H9 (cell line): ENCODE data around the gene ROPN1L. TPM values are rescaled to one million over a fixed set of nuclear protein-coding genes. Genes with fewer than 3 reads are reported as not detected.

ENCODE experiments used
- DNase-seq: peaks from one replicate; pipeline ENCODE4 v3.0.0-alpha.2; 2017
- H2AFZ ChIP-seq: one replicate; pipeline ENCODE4 v1.6.1; 2013; ENCODE audit warnings: mild to moderate bottlenecking, low read length, control low read depth, moderate library complexity
- H2AK5ac ChIP-seq: 2 replicates; pipeline ENCODE4 v1.6.1; 2013; ENCODE audit warnings: low read length, control low read depth, mixed read lengths; ENCODE audit not compliant: insufficient read length
- H2BK120ac ChIP-seq: one replicate; pipeline ENCODE4 v1.6.1; 2013; ENCODE audit warnings: low read depth, mild to moderate bottlenecking, low read length, control low read depth, inconsistent platforms; ENCODE audit not compliant: poor library complexity, severe bottlenecking
- H2BK12ac ChIP-seq: 2 replicates; pipeline ENCODE4 v1.6.1; 2013; ENCODE audit warnings: low read length, control low read depth, mixed read lengths, low read depth; ENCODE audit not compliant: insufficient read length
- H2BK15ac ChIP-seq: 2 replicates; pipeline ENCODE4 v1.6.1; 2013; ENCODE audit warnings: low read depth, low read length, control low read depth
- H2BK20ac ChIP-seq: one replicate; pipeline ENCODE4 v1.6.1; 2013; ENCODE audit warnings: low read depth, mild to moderate bottlenecking, low read length, control low read depth, inconsistent platforms; ENCODE audit not compliant: poor library complexity, severe bottlenecking
- H2BK5ac ChIP-seq: 2 replicates; pipeline ENCODE4 v1.6.1; 2013; ENCODE audit warnings: low read length, control low read depth, mixed read lengths; ENCODE audit not compliant: insufficient read length
- H3K14ac ChIP-seq: 2 replicates; pipeline ENCODE4 v1.6.1; 2013; ENCODE audit warnings: low read length, control low read depth; ENCODE audit not compliant: insufficient read depth
- H3K18ac ChIP-seq: 2 replicates; pipeline ENCODE4 v1.6.1; 2013; ENCODE audit warnings: low read depth, mild to moderate bottlenecking, mixed read lengths, low read length, control low read depth; ENCODE audit not compliant: insufficient read length
- H3K23ac ChIP-seq: 2 replicates; pipeline ENCODE4 v1.6.1; 2013; ENCODE audit warnings: low read length, control low read depth, mixed read lengths, low read depth; ENCODE audit not compliant: insufficient read length
- H3K23me2 ChIP-seq: 2 replicates; pipeline ENCODE4 v1.6.1; 2013; ENCODE audit warnings: low read depth, mild to moderate bottlenecking, mixed read lengths, low read length, control low read depth; ENCODE audit not compliant: insufficient read length, poor library complexity, severe bottlenecking
- H3K27ac ChIP-seq: 2 replicates; pipeline ENCODE4 v1.5.1; 2013; ENCODE audit warnings: low read length, control low read depth, mixed read lengths, low read depth; ENCODE audit not compliant: insufficient read length
- H3K27me3 ChIP-seq: 2 replicates; pipeline ENCODE4 v1.6.1; 2013; ENCODE audit warnings: low read length, control low read depth, inconsistent platforms; ENCODE audit not compliant: insufficient read depth
- H3K4ac ChIP-seq: 2 replicates; pipeline ENCODE4 v1.6.1; 2013; ENCODE audit warnings: low read depth, mild to moderate bottlenecking, control low read depth, inconsistent platforms, low read length, moderate library complexity
- H3K4me1 ChIP-seq: 2 replicates; pipeline ENCODE4 v1.6.1; 2013; ENCODE audit warnings: low read length, control low read depth, inconsistent platforms; ENCODE audit not compliant: insufficient read depth
- H3K4me2 ChIP-seq: 2 replicates; pipeline ENCODE4 v1.6.1; 2013; ENCODE audit warnings: low read length, control low read depth, mixed read lengths; ENCODE audit not compliant: insufficient read length, insufficient read depth
- H3K56ac ChIP-seq: 2 replicates; pipeline ENCODE4 v1.6.1; 2013; ENCODE audit warnings: low read depth, mild to moderate bottlenecking, mixed read lengths, low read length, control low read depth; ENCODE audit not compliant: insufficient read length
- H3K79me1 ChIP-seq: 2 replicates; pipeline ENCODE4 v1.6.1; 2013; ENCODE audit warnings: low read depth, mild to moderate bottlenecking, moderate library complexity, low read length, control low read depth, inconsistent platforms; ENCODE audit not compliant: insufficient read depth, poor library complexity, severe bottlenecking
- H3K79me2 ChIP-seq: 2 replicates; pipeline ENCODE4 v1.6.1; 2013; ENCODE audit warnings: low read length, control low read depth, inconsistent platforms; ENCODE audit not compliant: insufficient read depth
- H3K9ac ChIP-seq: 2 replicates; pipeline ENCODE4 v1.6.1; 2013; ENCODE audit warnings: low read length, control low read depth, mixed read lengths; ENCODE audit not compliant: insufficient read length; ENCODE audit errors: extremely low read depth
- H3K9me3 ChIP-seq: one replicate; pipeline ENCODE4 v1.6.1; 2013; ENCODE audit warnings: low read depth, low read length, inconsistent platforms; ENCODE audit not compliant: control insufficient read depth
- H3T11ph ChIP-seq: one replicate; pipeline ENCODE4 v1.6.1; 2013; ENCODE audit warnings: mild to moderate bottlenecking, low read length, control low read depth, inconsistent platforms
- H4K20me1 ChIP-seq: one replicate; pipeline ENCODE4 v1.6.1; 2013; ENCODE audit not compliant: control insufficient read depth, insufficient read length, insufficient read depth
- H4K5ac ChIP-seq: 2 replicates; pipeline ENCODE4 v1.6.1; 2013; ENCODE audit warnings: low read depth, mild to moderate bottlenecking, mixed read lengths, low read length, control low read depth; ENCODE audit not compliant: insufficient read length
- H4K8ac ChIP-seq: replicated peaks from 2 replicates; pipeline ENCODE4 v1.6.1; 2013; ENCODE audit warnings: low read length, control low read depth, mixed read lengths, low read depth; ENCODE audit not compliant: insufficient read length
- H4K91ac ChIP-seq: 2 replicates; pipeline ENCODE4 v1.6.1; 2013; ENCODE audit warnings: low read depth, mild to moderate bottlenecking, moderate library complexity, mixed read lengths, low read length, control low read depth; ENCODE audit not compliant: insufficient read length
- H3K27ac Mint-ChIP-seq, 3 experiments: 2 replicates in 2 of 3; 3 replicates in 1 of 3; pipeline ENCODE4 v1.8.0; 2020 to 2021; ENCODE audit warnings: mixed read lengths in 3 of 3, mild to moderate bottlenecking in 1 of 3, moderate library complexity in 1 of 3
- H3K27me3 Mint-ChIP-seq: 2 replicates; pipeline ENCODE4 v1.8.0; 2021; ENCODE audit warnings: low read depth, mild to moderate bottlenecking, moderate library complexity, mixed read lengths
- H3K36me3 Mint-ChIP-seq, 3 experiments: 2 replicates in 2 of 3; 3 replicates in 1 of 3; pipeline ENCODE4 v1.8.0; 2020 to 2021; ENCODE audit warnings: low read depth in 3 of 3, mixed read lengths in 3 of 3; ENCODE audit not compliant: insufficient read depth in 1 of 3
- H3K4me1 Mint-ChIP-seq, 2 experiments: 2 replicates each; pipeline ENCODE4 v1.8.0; 2020; ENCODE audit warnings: mixed read lengths in 2 of 2
- H3K4me3 Mint-ChIP-seq, 2 experiments: 2 replicates in 1 of 2; 3 replicates in 1 of 2; pipeline ENCODE4 v1.8.0; 2020 to 2021; ENCODE audit warnings: mild to moderate bottlenecking in 2 of 2, mixed read lengths in 2 of 2, moderate library complexity in 1 of 2
- H3K9me3 Mint-ChIP-seq, 2 experiments: 2 replicates in 1 of 2; 3 replicates in 1 of 2; pipeline ENCODE4 v1.8.0; 2020; ENCODE audit warnings: mild to moderate bottlenecking in 2 of 2, mixed read lengths in 2 of 2, moderate library complexity in 1 of 2
- CTCF ChIP-seq: fragments of 200-600 bp; sonication (generic); conservative IDR thresholded peaks from 3 replicates; pipeline ENCODE4 v1.8.0; 2021; ENCODE audit warnings: antibody characterized with exemption, mild to moderate bottlenecking
- WGBS: extraction: QIAGEN DNeasy Blood & Tissue Kit; methylation state at CpG from one replicate; pipeline ENCODE4 v1.1.7; 2013; ENCODE audit warnings: missing lambda C conversion rate, low lambda C conversion rate, mixed read lengths; ENCODE audit not compliant: insufficient read length; ENCODE audit errors: extremely low coverage; 5-methylcytosine and 5-hydroxymethylcytosine counted together
- total RNA-seq: library from RNA; stranded (reverse); gene quantifications from 2 replicates; pipeline ENCODE4 v1.2.1, GENCODE V29; 2021

The ROPN1L gene
- total RNA-seq, 1 experiment from 2014 or later: 0.37 TPM

GRCh38 chr5:10499066-10499465 lies 57.4 kb downstream of the ROPN1L start:
- H4K8ac ChIP-seq: no peak overlapping the region
- no peak overlapping the region for H3K27ac ChIP-seq
- no peak overlapping the region for H2AK5ac ChIP-seq
- H3T11ph ChIP-seq: no peak overlapping the region
- no peak overlapping the region for H2AFZ ChIP-seq
- no peaks in the 10 kb centered on the region for H3K23me2 ChIP-seq
- no CpG with 5 or more reads among the region's 9 CpGs for WGBS
- no peaks in the 10 kb centered on the region for H3K79me1 ChIP-seq
- no peak overlapping the region for H3K4ac ChIP-seq
- H3K27me3 Mint-ChIP-seq: peaks cover 4% of the 10 kb centered on the region
- H3K27me3 ChIP-seq: no peaks in the 10 kb centered on the region
- DNase-seq: no peak
- H2BK20ac ChIP-seq: no peak overlapping the region
- H2BK15ac ChIP-seq: no peak overlapping the region
- H3K4me1 ChIP-seq: no peaks in the 10 kb centered on the region
- H4K20me1 ChIP-seq: no peaks in the 10 kb centered on the region
- H2BK120ac ChIP-seq: no peak overlapping the region
- no peak overlapping the region for H3K4me2 ChIP-seq
- H3K14ac ChIP-seq: no peak overlapping the region
- no peaks in the 10 kb centered on the region for H3K9me3 ChIP-seq
- H2BK12ac ChIP-seq: no peak overlapping the region
- peaks cover 9 to 12% (median 10%) of the 10 kb centered on the region in 3 experiments; a peak in 6 of 7 replicates for H3K36me3 Mint-ChIP-seq
- H2BK5ac ChIP-seq: no peak overlapping the region
- no peak overlapping the region for H4K5ac ChIP-seq
- no peak for TF ChIP-seq CTCF
- no peaks in the 10 kb centered on the region for H3K79me2 ChIP-seq
- H3K56ac ChIP-seq: no peak overlapping the region
- H3K9ac ChIP-seq: no peak overlapping the region
- peaks cover 13 to 17% of the 10 kb centered on the region in 2 experiments for H3K9me3 Mint-ChIP-seq
- H3K27ac Mint-ChIP-seq: peak overlapping the region in 1 of 3 experiments; percentile 35; a peak in 1 of 7 replicates
- no peak overlapping the region for H4K91ac ChIP-seq
- H3K4me1 Mint-ChIP-seq: peaks cover 5 to 15% of the 10 kb centered on the region in 2 experiments; a peak in 3 of 4 replicates
- H3K4me3 Mint-ChIP-seq: no peak overlapping the region
- peak overlapping the region; percentile 36 for H3K18ac ChIP-seq
- H3K23ac ChIP-seq: no peak overlapping the region
